ENCODE results near the gene ZC3H18. TPM values are rescaled to one million over a fixed set of nuclear protein-coding genes. Genes with fewer than 3 reads are reported as not detected.
A peak's percentile ranks its signal among the peaks of the same experiment; 100 is the strongest.

ZC3H18 gene
- total and polyA plus RNA-seq, 12 donors = 18.3 to 28.7 (median 22.0) TPM

- peaks cover 0 to 95% (median 13%) of the 10 kb centered on the region in 9 donors for H3K36me3 ChIP-seq
These were observed 8.5 kb downstream of the ZC3H18 start for GRCh38 chr16:88578446-88579313.

GRCh38 chr16:88580371-88580770, 10.2 kb downstream of the ZC3H18 start:
- WGBS, 2 donors = 91 to 95% methylated on average over 16 of the region's 16 CpGs
- no peaks in the 10 kb centered on the region for H3K9me3 ChIP-seq
- peaks cover 0 to 92% (median 13%) of the 10 kb centered on the region in 9 donors for H3K36me3 ChIP-seq
- DNase-seq (no peak), ATAC-seq (no peak)
- no peaks in the 10 kb centered on the region for H3K27me3 ChIP-seq
- H3K27ac ChIP-seq = no peak overlapping the region
- no peaks in the 10 kb centered on the region for H3K4me1 ChIP-seq
- intact Hi-C loops (cut with DNase I) = no loop called here
- no peak overlapping the region for H3K4me3 ChIP-seq
- no peak for TF ChIP-seq CTCF (IDR thresholded peaks at IDR 0.05)

More at GRCh38 chr16:88578446-88579313, 8.5 kb downstream of the ZC3H18 start:
- Histone ChIP-seq H3K4me3 (no peak overlapping the region), H3K9me3 (no peaks in the 10 kb centered on the region), H3K27ac (no peak overlapping the region), H3K4me1 (no peaks in the 10 kb centered on the region), H3K27me3 (no peaks in the 10 kb centered on the region)
- ATAC-seq (no peak), DNase-seq (no peak)
- no peak for TF ChIP-seq CTCF (IDR thresholded peaks at IDR 0.05)
- WGBS, 2 donors = 93 to 94% methylated on average over 26 of the region's 26 CpGs
- intact Hi-C loops (cut with DNase I) = loop anchor here in 2 of 10 donors (10.0 kb wide), 1 partner anchor 126 kb away; the partner anchor contains the start of genes CTU2 (in 2 of the 2) and RNF166 (in 2 of the 2)

GRCh38 chr16:88581033-88581432, 10.8 kb downstream of the ZC3H18 start:
- no peak for TF ChIP-seq CTCF (IDR thresholded peaks at IDR 0.05)
- 93 to 97% methylated on average over 4 of the region's 4 CpGs for WGBS, 2 donors
- Histone ChIP-seq H3K4me1 (no peaks in the 10 kb centered on the region), H3K27ac (no peak overlapping the region), H3K27me3 (no peaks in the 10 kb centered on the region), H3K36me3 (peaks cover 0 to 87% (median 13%) of the 10 kb centered on the region in 9 donors), H3K4me3 (no peak overlapping the region), H3K9me3 (no peaks in the 10 kb centered on the region)
- ATAC-seq (no peak), DNase-seq (no peak)
- intact Hi-C loops (cut with DNase I) = no loop called here

- peaks cover 0 to 87% (median 19%) of the 10 kb centered on the region in 9 donors for H3K36me3 ChIP-seq
- no peak for ATAC-seq
These were observed 12.8 kb downstream of the ZC3H18 start for GRCh38 chr16:88582912-88583575.

More at GRCh38 chr16:88582912-88583575, 12.8 kb downstream of the ZC3H18 start:
- H3K4me3 ChIP-seq = no peak overlapping the region
- H3K27ac ChIP-seq = peak overlapping the region in 1 of 10 donors; percentile 3
- 88 to 89% methylated on average over 14 of the region's 14 CpGs for WGBS, 2 donors
- no peaks in the 10 kb centered on the region for H3K4me1 ChIP-seq
- no peak for DNase-seq
- no peaks in the 10 kb centered on the region for H3K27me3 ChIP-seq
- no peak for TF ChIP-seq CTCF (IDR thresholded peaks at IDR 0.05)
- no peaks in the 10 kb centered on the region for H3K9me3 ChIP-seq
- intact Hi-C loops (cut with DNase I) = no loop called here
